B cell (primary cell): Measurements from ENCODE around the gene NRGN. TPM values are rescaled to one million over a fixed set of nuclear protein-coding genes. Genes with fewer than 3 reads are reported as not detected.

Source experiments
- ATAC-seq: fragments of 200-7000 bp; cut with Tn5 transposase; one replicate; pipeline ENCODE4 v1.10.0; 2021; ENCODE audit warnings: low read depth, mild to moderate bottlenecking, moderate number of reproducible peaks, moderate library complexity
- CTCF ChIA-PET: fragments of 350-600 bp; sonication (Branson Sonifier 250); formaldehyde crosslinking; loops from one replicate; lab custom pipeline; 2021; ENCODE audit warnings: antibody characterized with exemption, inconsistent platforms; lab: Charles Lee
- POLR2A ChIA-PET: fragments of 350-600 bp; sonication (Branson Sonifier 250); formaldehyde crosslinking; loops from one replicate; lab custom pipeline; 2021; ENCODE audit warnings: antibody characterized with exemption; lab: Charles Lee
- DNase-seq: peaks from one replicate; pipeline ENCODE4 v3.0.0; 2013
- H2AFZ ChIP-seq: 2 replicates; pipeline ENCODE4 v1.6.1; 2012; ENCODE audit warnings: mild to moderate bottlenecking, low read depth, low read length; ENCODE audit not compliant: insufficient read depth, poor library complexity, severe bottlenecking
- H3K27ac ChIP-seq, 2 donors: 1 replicate in 1 of 2; 2 replicates in 1 of 2; pipeline ENCODE4 v1.5.1; 2012 to 2013; ENCODE audit warnings: low read length in 2 of 2, mild to moderate bottlenecking in 2 of 2, moderate library complexity in 1 of 2
- H3K27me3 ChIP-seq, 4 experiments: fragments of 200-600 bp in 1 of 4; sonication (generic) in 1 of 4; replicated peaks in 1 of 4; 1 replicate in 2 of 4; 2 replicates in 2 of 4; pipeline versions ENCODE4 v1.6.1 to v1.7.0; 2013 to 2016; ENCODE audit warnings: low read length in 3 of 4, mild to moderate bottlenecking in 2 of 4, mixed read lengths in 1 of 4, moderate library complexity in 1 of 4; ENCODE audit not compliant: insufficient read depth in 4 of 4, control insufficient read depth in 3 of 4; ENCODE audit errors: control extremely low read depth in 1 of 4
- H3K36me3 ChIP-seq, 2 experiments: replicated peaks in 1 of 2; 1 replicate in 1 of 2; 2 replicates in 1 of 2; pipeline versions ENCODE4 v1.6.1 to v1.7.1; 2013; ENCODE audit warnings: low read length in 1 of 2; ENCODE audit not compliant: insufficient read depth in 2 of 2, control insufficient read depth in 1 of 2; ENCODE audit errors: control extremely low read depth in 1 of 2, extremely low read depth in 1 of 2
- H3K4me1 ChIP-seq, 2 donors: fragments of 200-600 bp in 1 of 2; sonication (generic) in 1 of 2; 1 replicate in 1 of 2; 2 replicates in 1 of 2; pipeline versions ENCODE4 v1.5.1 to v1.6.1; 2013 to 2017; ENCODE audit warnings: low read length in 2 of 2; ENCODE audit not compliant: control insufficient read depth in 2 of 2, insufficient read depth in 2 of 2
- H3K4me2 ChIP-seq: replicated peaks from 2 replicates; pipeline ENCODE3; 2012; ENCODE audit warnings: mild to moderate bottlenecking, low read depth, low read length; ENCODE audit not compliant: poor library complexity, severe bottlenecking
- H3K4me3 ChIP-seq, 5 experiments: fragments of 200-600 bp in 1 of 5; sonication (generic) in 1 of 5; 1 replicate in 3 of 5; 2 replicates in 2 of 5; pipeline versions ENCODE4 v1.5.1 to v1.7.0; 2011 to 2016; ENCODE audit warnings: low read length in 4 of 5, mild to moderate bottlenecking in 4 of 5, low read depth in 2 of 5, control low read depth in 1 of 5, moderate library complexity in 1 of 5; ENCODE audit not compliant: insufficient read depth in 1 of 5; ENCODE audit errors: control extremely low read depth in 1 of 5, extremely low read depth in 1 of 5
- H3K79me2 ChIP-seq: fragments of 200-600 bp; sonication (generic); one replicate; pipeline ENCODE4 v1.6.0; 2016; ENCODE audit warnings: low read length; ENCODE audit not compliant: control insufficient read depth, insufficient read depth
- H3K9ac ChIP-seq: fragments of 200-600 bp; sonication (generic); 2 replicates; pipeline ENCODE4 v1.6.1; 2017; ENCODE audit warnings: mild to moderate bottlenecking, low read length, moderate library complexity
- H3K9me3 ChIP-seq, 3 donors: one replicate each; pipeline versions ENCODE4 v1.6.1 to v1.7.1; 2013; ENCODE audit warnings: low read length in 2 of 3; ENCODE audit not compliant: control insufficient read depth in 2 of 3, insufficient read depth in 1 of 3; ENCODE audit errors: control extremely low read depth in 1 of 3
- H4K20me1 ChIP-seq: 2 replicates; pipeline ENCODE4 v1.6.0; 2012; ENCODE audit warnings: mild to moderate bottlenecking, low read length; ENCODE audit not compliant: insufficient read depth, control insufficient read depth, poor library complexity, severe bottlenecking
- H3K27ac Mint-ChIP-seq: one replicate; pipeline ENCODE4 v1.8.0; 2021; ENCODE audit warnings: mixed read lengths
- H3K27me3 Mint-ChIP-seq: one replicate; pipeline ENCODE4 v1.8.0; 2021; ENCODE audit warnings: mixed read lengths
- H3K4me1 Mint-ChIP-seq: one replicate; pipeline ENCODE4 v1.8.0; 2021; ENCODE audit warnings: mixed read lengths
- H3K4me3 Mint-ChIP-seq: one replicate; pipeline ENCODE4 v1.8.0; 2021; ENCODE audit warnings: mixed read lengths
- H3K9me3 Mint-ChIP-seq: one replicate; pipeline ENCODE4 v1.8.0; 2022; ENCODE audit warnings: mixed read lengths; ENCODE audit not compliant: insufficient read depth
- CTCF ChIP-seq: fragments of 200-600 bp; IDR thresholded peaks from one replicate; pipeline ENCODE4 v1.8.0; 2022; ENCODE audit warnings: antibody characterized with exemption, mild to moderate bottlenecking
- EZH2 ChIP-seq: IDR thresholded peaks from 2 replicates; pipeline ENCODE4 v1.6.1; 2012; ENCODE audit warnings: borderline replicate concordance, low read depth, mild to moderate bottlenecking, moderate library complexity, low read length; ENCODE audit not compliant: insufficient read depth, poor library complexity, severe bottlenecking
- WGBS: methylation state at CpG from one replicate; pipeline ENCODE4 v1.1.5; 2013; ENCODE audit warnings: missing lambda C conversion rate; ENCODE audit not compliant: insufficient coverage; 5-methylcytosine and 5-hydroxymethylcytosine counted together
- intact Hi-C: fragments of 100-400 bp; cut with micrococcal nuclease; formaldehyde crosslinking; loops from one replicate; pipeline ENCODE4 v1.10.0; 2022
- polyA minus RNA-seq: library from RNA; depleted of rRNA, polyadenylated mRNA; stranded (reverse); fragments of >200 nt; gene quantifications from 2 replicates; pipeline ENCODE4 v1.2.3, GENCODE V29; 2012
- polyA plus RNA-seq: library from polyadenylated mRNA; depleted of rRNA; stranded (reverse); fragments of >200 nt; gene quantifications from 2 replicates; pipeline ENCODE4 v1.2.3, GENCODE V29; 2012
- total RNA-seq, 2 donors: library from RNA; stranded (reverse); fragments of 120-200 nt in 1 of 2; gene quantifications; 1 replicate in 1 of 2; 2 replicates in 1 of 2; pipeline versions ENCODE4 v1.2.3 to v1.2.4, GENCODE V29; 2013 to 2022

NRGN gene
- total RNA-seq (0.66 TPM in 1 of 2 replicates, not detected in the other), polyA plus RNA-seq (3.1 and 11.0 TPM in 2 replicates), polyA minus RNA-seq (2.2 and 15.5 TPM in 2 replicates)
- 16.3 TPM for total RNA-seq (2013)

- peak; percentile 96 for ATAC-seq
- H3K4me1 Mint-ChIP-seq, result peaks cover 16% of the 10 kb centered on the region
- no peaks in the 10 kb centered on the region for H3K36me3 ChIP-seq
- no peak within 1 kb of the TSS for H3K27ac ChIP-seq
- peak within 1 kb of the TSS; percentile 44 to 68 (median 62) for H3K4me3 ChIP-seq
- peaks cover 8 to 17% of the 10 kb centered on the region in 2 donors for H3K4me1 ChIP-seq
- H3K4me3 Mint-ChIP-seq, result peak within 1 kb of the TSS; percentile 92
- POLR2A ChIA-PET, result interaction anchor here (0.8 to 1.7 kb wide), 3 partner anchors 21 to 66 kb away, joined by 3 read pairs; partner anchors contain the start of genes ESAM, SIAE and SPA17
- DNase-seq, result peak; percentile 84
- peaks cover 0 to 13% (median 2%) of the 10 kb centered on the region in 4 experiments for H3K27me3 ChIP-seq
- no peaks in the 10 kb centered on the region for H3K9me3 ChIP-seq
- WGBS, result 3% methylated on average over 43 of the region's 59 CpGs
- H3K4me2 ChIP-seq, result peak within 1 kb of the TSS; percentile 97
- CTCF ChIA-PET, result interaction anchor here (0.9 to 3.4 kb wide), 5 partner anchors 9 to 66 kb away, joined by 3 to 16 read pairs (median 3); partner anchors contain the start of gene SIAE
- peak within 1 kb of the TSS; percentile 60 for H3K27ac Mint-ChIP-seq
- peak within 1 kb of the TSS; percentile 70 for H3K9ac ChIP-seq
- no peaks in the 10 kb centered on the region for H3K9me3 Mint-ChIP-seq
- no peaks in the 10 kb centered on the region for H3K79me2 ChIP-seq
- TF ChIP-seq EZH2 (no peak), CTCF (no peak)
- intact Hi-C loops, result loop anchor here (1.0 kb wide), 4 partner anchors 8 to 372 kb away; partner anchors contain the start of genes MSANTD2 and TMEM218
- no peaks in the 10 kb centered on the region for H4K20me1 ChIP-seq
- H2AFZ ChIP-seq, result peak within 1 kb of the TSS; percentile 80
- no peaks in the 10 kb centered on the region for H3K27me3 Mint-ChIP-seq
These were observed at the start of gene NRGN for GRCh38 chr11:124739479-124740276. Gene NRGN (plus strand): TSS chr11:124739942. CDS start chr11:124740085, 143 bp downstream.

- H3K4me2 ChIP-seq, result no peak overlapping the region
- DNase-seq (no peak), ATAC-seq (no peak)
- H3K9ac ChIP-seq, result no peak overlapping the region
- TF ChIP-seq EZH2, result no peak
- no peak for TF ChIP-seq CTCF
- H3K4me1 ChIP-seq, result no peaks in the 10 kb centered on the region
- Mint-ChIP-seq H3K4me1 (no peaks in the 10 kb centered on the region), H3K4me3 (no peak overlapping the region), H3K9me3 (no peaks in the 10 kb centered on the region), H3K27me3 (no peaks in the 10 kb centered on the region), H3K27ac (no peak overlapping the region)
- WGBS, result no CpG with 5 or more reads among the region's 2 CpGs
- H4K20me1 ChIP-seq, result no peaks in the 10 kb centered on the region
- no peaks in the 10 kb centered on the region for H3K27me3 ChIP-seq
- CTCF ChIA-PET, result interaction anchor here (1.2 kb wide), 1 partner anchor 14 kb away, joined by 3 read pairs; no protein-coding TSS in a partner anchor
- H3K9me3 ChIP-seq, result peaks cover 0 to 4% (median under 1%) of the 10 kb centered on the region in 3 donors
- H3K27ac ChIP-seq, result no peak overlapping the region
- POLR2A ChIA-PET, result no interaction called here
- no peaks in the 10 kb centered on the region for H3K79me2 ChIP-seq
- no peak overlapping the region for H3K4me3 ChIP-seq
- intact Hi-C loops, result no loop called here
- no peak overlapping the region for H2AFZ ChIP-seq
- no peaks in the 10 kb centered on the region for H3K36me3 ChIP-seq
These were observed 46.6 kb upstream of the NRGN start for GRCh38 chr11:124693142-124693541.
